Neuronal stem cell (in vitro differentiated cells): ENCODE data around the gene BRIP1.

Experiments
- DNase-seq: peaks from one replicate; pipeline ENCODE4 v3.0.0-alpha.2; 2013; ENCODE audit warnings: low spot score
- H2AFZ ChIP-seq: one replicate; pipeline ENCODE4 v1.6.1; 2013; ENCODE audit warnings: mild to moderate bottlenecking, low read length, inconsistent platforms
- H2AK5ac ChIP-seq: 2 replicates; pipeline ENCODE4 v1.6.1; 2013; ENCODE audit warnings: low read depth, mild to moderate bottlenecking, inconsistent platforms, low read length, moderate library complexity, mixed read lengths
- H2BK120ac ChIP-seq: 2 replicates; pipeline ENCODE4 v1.6.1; 2013; ENCODE audit warnings: low read depth, mild to moderate bottlenecking, inconsistent platforms, low read length, moderate library complexity, mixed read lengths
- H2BK12ac ChIP-seq: one replicate; pipeline ENCODE4 v1.6.1; 2013; ENCODE audit warnings: low read length, inconsistent platforms
- H2BK15ac ChIP-seq: 2 replicates; pipeline ENCODE4 v1.6.1; 2013; ENCODE audit warnings: mild to moderate bottlenecking, low read length, inconsistent platforms, mixed read lengths
- H2BK5ac ChIP-seq: one replicate; pipeline ENCODE4 v1.6.1; 2013; ENCODE audit warnings: inconsistent platforms, mild to moderate bottlenecking, low read length, moderate library complexity
- H3K14ac ChIP-seq: one replicate; pipeline ENCODE4 v1.6.1; 2013; ENCODE audit warnings: low read length, inconsistent platforms
- H3K18ac ChIP-seq: 2 replicates; pipeline ENCODE4 v1.6.1; 2013; ENCODE audit warnings: low read length, inconsistent platforms
- H3K23ac ChIP-seq: 2 replicates; pipeline ENCODE4 v1.6.1; 2013; ENCODE audit warnings: low read depth, mild to moderate bottlenecking, mixed read lengths, low read length, inconsistent platforms; ENCODE audit not compliant: poor library complexity
- H3K27ac ChIP-seq: replicated peaks from 3 replicates; pipeline ENCODE4 v1.5.1; 2013; ENCODE audit warnings: low read length, inconsistent platforms
- H3K27me3 ChIP-seq, 3 experiments: 2 replicates each; pipeline ENCODE4 v1.6.1; 2013; ENCODE audit warnings: low read length in 3 of 3, mild to moderate bottlenecking in 2 of 3, inconsistent platforms in 1 of 3, low read depth in 1 of 3, mixed read lengths in 1 of 3, moderate library complexity in 1 of 3; ENCODE audit not compliant: control insufficient read depth in 3 of 3, insufficient read depth in 3 of 3
- H3K36me3 ChIP-seq, 2 donors: replicated peaks in 1 of 2; 2 replicates each; pipeline ENCODE4 v1.6.1; 2013; ENCODE audit warnings: low read length in 2 of 2; ENCODE audit not compliant: control insufficient read depth in 2 of 2, insufficient read depth in 2 of 2
- H3K4ac ChIP-seq: 2 replicates; pipeline ENCODE4 v1.6.1; 2013; ENCODE audit warnings: inconsistent platforms, mild to moderate bottlenecking, low read length, moderate library complexity
- H3K4me1 ChIP-seq, 2 donors: 1 replicate in 1 of 2; 2 replicates in 1 of 2; pipeline ENCODE4 v1.6.1; 2013; ENCODE audit warnings: low read length in 2 of 2, low read depth in 1 of 2; ENCODE audit not compliant: control insufficient read depth in 2 of 2, insufficient read depth in 1 of 2
- H3K4me2 ChIP-seq: one replicate; pipeline ENCODE4 v1.6.1; 2013; ENCODE audit warnings: mild to moderate bottlenecking, low read length, inconsistent platforms; ENCODE audit not compliant: insufficient read depth, poor library complexity, severe bottlenecking
- H3K4me3 ChIP-seq, 2 donors: 2 replicates each; pipeline ENCODE4 v1.5.1; 2013; ENCODE audit warnings: low read length in 2 of 2, mild to moderate bottlenecking in 2 of 2, inconsistent platforms in 1 of 2, moderate library complexity in 1 of 2
- H3K79me1 ChIP-seq: one replicate; pipeline ENCODE4 v1.6.1; 2013; ENCODE audit warnings: low read depth, mild to moderate bottlenecking, inconsistent platforms, low read length, moderate library complexity
- H3K9ac ChIP-seq: one replicate; pipeline ENCODE4 v1.6.1; 2013; ENCODE audit warnings: mild to moderate bottlenecking, low read depth, low read length, inconsistent platforms; ENCODE audit not compliant: poor library complexity
- H3K9me3 ChIP-seq, 2 donors: replicated peaks in 1 of 2; 2 replicates each; pipeline versions ENCODE3 to v1.6.1; 2013; ENCODE audit warnings: low read length in 2 of 2, mild to moderate bottlenecking in 2 of 2, inconsistent platforms in 1 of 2, low read depth in 1 of 2, mixed read lengths in 1 of 2, moderate library complexity in 1 of 2; ENCODE audit not compliant: control insufficient read depth in 2 of 2, insufficient read depth in 1 of 2
- H4K8ac ChIP-seq: one replicate; pipeline ENCODE4 v1.6.1; 2013; ENCODE audit warnings: low read depth, mild to moderate bottlenecking, inconsistent platforms, low read length, moderate library complexity
- H4K91ac ChIP-seq: one replicate; pipeline ENCODE4 v1.6.1; 2013; ENCODE audit warnings: low read length, low read depth, mild to moderate bottlenecking, inconsistent platforms; ENCODE audit not compliant: poor library complexity
- WGBS, 2 donors: extraction: QIAGEN DNeasy Blood & Tissue Kit; methylation state at CpG; one replicate each; pipeline ENCODE4 v1.1.7; 2013; ENCODE audit warnings: missing lambda C conversion rate in 2 of 2, mixed read lengths in 1 of 2; ENCODE audit not compliant: insufficient read length in 2 of 2, insufficient replicate concordance in 1 of 2; ENCODE audit errors: extremely low coverage in 2 of 2; 5-methylcytosine and 5-hydroxymethylcytosine counted together

BRIP1 gene

GRCh38 chr17:61723914-61724313 is 139.4 kb downstream of the BRIP1 start:
- Histone ChIP-seq H3K9ac (no peak overlapping the region), H3K9me3 (peaks cover 0 to 3% of the 10 kb centered on the region in 2 donors), H4K91ac (no peak overlapping the region), H3K14ac (no peak overlapping the region), H3K4me3 (no peak overlapping the region), H2BK5ac (no peak overlapping the region), H2AFZ (no peak overlapping the region), H3K4me1 (no peaks in the 10 kb centered on the region), H3K79me1 (no peaks in the 10 kb centered on the region), H3K4ac (no peak overlapping the region), H3K23ac (no peak overlapping the region), H4K8ac (no peak overlapping the region), H2AK5ac (no peak overlapping the region), H3K27ac (no peak overlapping the region), H3K27me3 (no peaks in the 10 kb centered on the region), H3K36me3 (peaks cover 3 to 36% of the 10 kb centered on the region in 2 donors), H3K4me2 (no peak overlapping the region), H2BK12ac (no peak overlapping the region), H2BK120ac (no peak overlapping the region), H3K18ac (no peak overlapping the region), H2BK15ac (no peak overlapping the region)
- DNase-seq, result no peak
- no CpG with 5 or more reads among the region's 1 CpG for WGBS, 2 donors

GRCh38 chr17:61723183-61723582 is 140.1 kb downstream of the BRIP1 start:
- H2BK12ac ChIP-seq, result no peak overlapping the region
- no peak overlapping the region for H2BK5ac ChIP-seq
- no peaks in the 10 kb centered on the region for H3K79me1 ChIP-seq
- H3K36me3 ChIP-seq, result peaks cover 0 to 29% of the 10 kb centered on the region in 2 donors
- H3K4ac ChIP-seq, result no peak overlapping the region
- no peak overlapping the region for H3K27ac ChIP-seq
- H4K91ac ChIP-seq, result no peak overlapping the region
- H3K23ac ChIP-seq, result no peak overlapping the region
- no peak overlapping the region for H2BK120ac ChIP-seq
- H2AK5ac ChIP-seq, result no peak overlapping the region
- no peaks in the 10 kb centered on the region for H3K27me3 ChIP-seq
- H3K4me1 ChIP-seq, result no peaks in the 10 kb centered on the region
- no peak overlapping the region for H3K14ac ChIP-seq
- no peak overlapping the region for H4K8ac ChIP-seq
- H3K9me3 ChIP-seq, result peaks cover 0 to 9% of the 10 kb centered on the region in 2 donors
- no peak overlapping the region for H2AFZ ChIP-seq
- H3K18ac ChIP-seq, result no peak overlapping the region
- H2BK15ac ChIP-seq, result no peak overlapping the region
- no peak overlapping the region for H3K9ac ChIP-seq
- no peak for DNase-seq
- H3K4me3 ChIP-seq, result no peak overlapping the region
- H3K4me2 ChIP-seq, result no peak overlapping the region

- no peak for DNase-seq
- H4K8ac ChIP-seq, result no peak overlapping the region
- no peak overlapping the region for H3K27ac ChIP-seq
- H2AFZ ChIP-seq, result no peak overlapping the region
- H4K91ac ChIP-seq, result no peak overlapping the region
- WGBS, 2 donors, result no CpG with 5 or more reads among the region's 2 CpGs
- H2AK5ac ChIP-seq, result no peak overlapping the region
- H2BK12ac ChIP-seq, result no peak overlapping the region
- no peak overlapping the region for H2BK120ac ChIP-seq
- no peak overlapping the region for H3K23ac ChIP-seq
- H3K9ac ChIP-seq, result no peak overlapping the region
- H2BK5ac ChIP-seq, result no peak overlapping the region
- H2BK15ac ChIP-seq, result no peak overlapping the region
- no peak overlapping the region for H3K4ac ChIP-seq
- H3K36me3 ChIP-seq, result peaks cover 2 to 24% of the 10 kb centered on the region in 2 donors
- no peak overlapping the region for H3K4me2 ChIP-seq
- H3K4me1 ChIP-seq, result no peaks in the 10 kb centered on the region
- H3K9me3 ChIP-seq, result peaks cover 0 to 17% of the 10 kb centered on the region in 2 donors
- H3K79me1 ChIP-seq, result no peaks in the 10 kb centered on the region
- H3K27me3 ChIP-seq, result no peaks in the 10 kb centered on the region
- no peak overlapping the region for H3K4me3 ChIP-seq
- no peak overlapping the region for H3K14ac ChIP-seq
- no peak overlapping the region for H3K18ac ChIP-seq
These were observed 140.9 kb downstream of the BRIP1 start for GRCh38 chr17:61722398-61722797.

GRCh38 chr17:61720016-61720795 is 143.1 kb downstream of the BRIP1 start:
- Histone ChIP-seq H2BK12ac (no peak overlapping the region), H3K27me3 (no peaks in the 10 kb centered on the region), H3K36me3 (peaks cover 2 to 30% of the 10 kb centered on the region in 2 donors), H3K4me1 (no peaks in the 10 kb centered on the region), H3K4me2 (no peak overlapping the region), H3K4ac (no peak overlapping the region), H4K8ac (no peak overlapping the region), H3K23ac (no peak overlapping the region), H2BK5ac (no peak overlapping the region), H3K9ac (no peak overlapping the region), H3K14ac (no peak overlapping the region), H2AK5ac (no peak overlapping the region), H3K79me1 (no peaks in the 10 kb centered on the region), H3K4me3 (no peak overlapping the region), H3K9me3 (peaks cover 0 to 38% of the 10 kb centered on the region in 2 donors), H4K91ac (no peak overlapping the region), H2BK15ac (no peak overlapping the region), H2BK120ac (no peak overlapping the region), H2AFZ (no peak overlapping the region), H3K27ac (no peak overlapping the region), H3K18ac (no peak overlapping the region)
- WGBS, 2 donors, result no CpG with 5 or more reads among the region's 4 CpGs
- no peak for DNase-seq
